HG02938 (cell line): ENCODE results near the gene TBC1D22A.
"Not testable (repeated sequence)": the region's sequence is repeated elsewhere in the genome, so short reads cannot be mapped to it uniquely, and the experiment has no call there.

ENCODE experiments used
- ATAC-seq: cut with Tn5 transposase; IDR thresholded peaks from one replicate; pipeline ENCODE4 v1.9.1; 2021; ENCODE audit warnings: mild to moderate bottlenecking, moderate library complexity; ENCODE audit not compliant: unreplicated experiment

Gene TBC1D22A

GRCh38 chr22:46770151-46770641 lies 7.7 kb downstream of the TBC1D22A start:
- ATAC-seq = no peak

GRCh38 chr22:46770726-46771125 lies 8.3 kb downstream of the TBC1D22A start:
- ATAC-seq = no peak

- ATAC-seq = no peak
These were observed 10.6 kb downstream of the TBC1D22A start for GRCh38 chr22:46773076-46773475.

GRCh38 chr22:46774253-46774979 lies 12.0 kb downstream of the TBC1D22A start:
- no peak for ATAC-seq

- no peak for ATAC-seq
These were observed 12.8 kb downstream of the TBC1D22A start for GRCh38 chr22:46774980-46775849.

- no peak for ATAC-seq
These were observed 13.7 kb downstream of the TBC1D22A start for GRCh38 chr22:46775850-46776826.

GRCh38 chr22:46776876-46777608 lies 14.6 kb downstream of the TBC1D22A start:
- no peak for ATAC-seq

GRCh38 chr22:46777609-46777970 lies 15.1 kb downstream of the TBC1D22A start:
- no peak for ATAC-seq

- no peak for ATAC-seq
These were observed 16.6 kb downstream of the TBC1D22A start for GRCh38 chr22:46779023-46779422.

- ATAC-seq = no peak
These were observed 17.2 kb downstream of the TBC1D22A start for GRCh38 chr22:46779651-46780050.

GRCh38 chr22:46780453-46780852 lies 18.0 kb downstream of the TBC1D22A start:
- ATAC-seq = no peak

- ATAC-seq = no peak
These were observed 18.8 kb downstream of the TBC1D22A start for GRCh38 chr22:46781291-46781690.

- ATAC-seq = not testable (repeated sequence)
These were observed 19.8 kb downstream of the TBC1D22A start for GRCh38 chr22:46782200-46782599.

GRCh38 chr22:46783721-46784120 lies 21.3 kb downstream of the TBC1D22A start:
- ATAC-seq = no peak

GRCh38 chr22:46788441-46789172 lies 26.2 kb downstream of the TBC1D22A start:
- no peak for ATAC-seq

- no peak for ATAC-seq
These were observed 27.5 kb downstream of the TBC1D22A start for GRCh38 chr22:46789992-46790391.

GRCh38 chr22:46791201-46791731 lies 28.8 kb downstream of the TBC1D22A start:
- ATAC-seq = no peak

- no peak for ATAC-seq
These were observed 29.8 kb downstream of the TBC1D22A start for GRCh38 chr22:46792061-46792796.
